Body of pancreas (tissue), 4 donors: ENCODE results near the gene TTF2.

Source experiments
- CTCF ChIP-seq, 7 experiments: fragments of 450-650 bp in 4 of 7; fragments of 200-600 bp in 3 of 7; sonication (generic) in 3 of 7; IDR thresholded peaks; one replicate each; pipeline ENCODE4 v1.5.1; 2016 to 2019; ENCODE audit warnings: antibody characterized with exemption in 7 of 7
- POLR2A ChIP-seq, 3 donors: fragments of 450-650 bp; IDR thresholded peaks; one replicate each; pipeline ENCODE4 v1.6.1; 2016; ENCODE audit warnings: antibody characterized with exemption in 3 of 3, mild to moderate bottlenecking in 2 of 3

GRCh38 chr1:117116090-117116783 lies 56.1 kb downstream of the TTF2 start:
- TF ChIP-seq CTCF (IDR thresholded peaks at IDR 0.05), result no peak
- TF ChIP-seq POLR2A (IDR thresholded peaks at IDR 0.05), result no peak
